Measurements from ENCODE around the gene ADAR. TPM values are rescaled to one million over a fixed set of nuclear protein-coding genes. Genes with fewer than 3 reads are reported as not detected.

ADAR gene
- total RNA-seq, 1 experiment from 2014 or later, result 83.9 TPM

GRCh38 chr1:154557248-154557938 lies 50.6 kb downstream of the ADAR start:
- DNase-seq (ENCODE audit: low read depth), result no peak

GRCh38 chr1:154556422-154556821 lies 51.6 kb downstream of the ADAR start:
- DNase-seq (ENCODE audit: low read depth), result peak; percentile 27

GRCh38 chr1:154553056-154554030 lies 54.6 kb downstream of the ADAR start:
- DNase-seq (ENCODE audit: low read depth), result no peak

GRCh38 chr1:154552036-154552435 lies 56.0 kb downstream of the ADAR start:
- DNase-seq (ENCODE audit: low read depth), result no peak

- DNase-seq (ENCODE audit: low read depth), result no peak
These were observed 56.5 kb downstream of the ADAR start for GRCh38 chr1:154551474-154551873.

GRCh38 chr1:154550657-154551056 lies 57.3 kb downstream of the ADAR start:
- DNase-seq (ENCODE audit: low read depth), result no peak

- DNase-seq (ENCODE audit: low read depth), result no peak
These were observed 57.9 kb downstream of the ADAR start for GRCh38 chr1:154550070-154550469.

GRCh38 chr1:154549202-154549770 lies 58.7 kb downstream of the ADAR start:
- DNase-seq (ENCODE audit: low read depth), result no peak

- DNase-seq (ENCODE audit: low read depth), result no peak
These were observed 60.0 kb downstream of the ADAR start for GRCh38 chr1:154548028-154548427.

- DNase-seq (ENCODE audit: low read depth), result no peak
These were observed 60.8 kb downstream of the ADAR start for GRCh38 chr1:154547105-154547732.

GRCh38 chr1:154546264-154547063 lies 61.5 kb downstream of the ADAR start:
- DNase-seq (ENCODE audit: low read depth), result peak; percentile 76

- DNase-seq (ENCODE audit: low read depth), result no peak
These were observed 66.8 kb downstream of the ADAR start for GRCh38 chr1:154541231-154541630.

GRCh38 chr1:154539486-154540483 lies 68.2 kb downstream of the ADAR start:
- DNase-seq (ENCODE audit: low read depth), result no peak

- no peak for DNase-seq (ENCODE audit: low read depth)
These were observed 71.4 kb downstream of the ADAR start for GRCh38 chr1:154536570-154536969.

GRCh38 chr1:154533952-154534844 lies 73.8 kb downstream of the ADAR start:
- DNase-seq (ENCODE audit: low read depth), result peak; percentile 43

All from Daoy (cell line).